ENCODE results near the gene SPEG. TPM values are rescaled to one million over a fixed set of nuclear protein-coding genes. Genes with fewer than 3 reads are reported as not detected.
"Not testable (repeated sequence)": the region's sequence is repeated elsewhere in the genome, so short reads cannot be mapped to it uniquely, and the experiment has no call there.

SPEG gene
- total and polyA plus RNA-seq, 2 of the 8 experiments (the other 6 are each of a cell fraction or from before 2014, with no cell fraction given): 19.9 to 32.0 TPM

DNA sequence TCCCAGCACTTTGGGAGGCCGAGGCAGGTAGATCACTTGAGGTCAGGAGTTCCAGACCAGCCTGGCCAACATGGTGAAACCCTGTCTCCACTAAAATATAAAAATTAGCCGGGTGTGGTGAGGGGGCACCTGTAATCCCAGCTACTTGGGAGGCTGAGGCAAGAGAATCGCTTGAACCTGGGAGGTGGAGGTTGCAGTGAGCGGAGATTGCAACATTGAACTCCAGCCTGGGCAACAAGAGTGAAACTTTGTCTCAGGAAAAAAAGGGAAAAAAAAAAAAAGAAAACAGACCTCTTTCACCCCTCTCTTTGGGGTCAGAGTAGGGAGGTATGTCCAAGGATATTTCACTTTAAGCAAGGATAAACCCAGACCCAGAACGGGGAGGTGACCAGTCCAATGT lies 27.3 kb upstream of the SPEG start:
- H2AK5ac ChIP-seq (ENCODE audit: low read depth, low read length); H2AFZ ChIP-seq (ENCODE audit: low read length); H3K9me3 ChIP-seq (ENCODE audit: insufficient read depth in 2 of 2, low read depth in 1 of 2, low read length in 1 of 2); H3K4me3 ChIP-seq (ENCODE audit: extremely low read depth in 1 of 4, insufficient read depth in 2 of 4, low read depth in 3 of 4, low read length in 4 of 4); H3K23me2 ChIP-seq (ENCODE audit: low read depth, low read length); H3K4me2 ChIP-seq (ENCODE audit: insufficient read depth in 1 of 2, low read depth in 2 of 2, low read length in 2 of 2); H2BK15ac ChIP-seq (ENCODE audit: low read length); H4K8ac ChIP-seq (ENCODE audit: extremely low read depth, insufficient read depth, low read length); H4K20me1 ChIP-seq (replicated peaks in 1 of 2; ENCODE audit: control insufficient read depth in 1 of 2, insufficient read depth in 2 of 2, low read length in 2 of 2); H3K14ac ChIP-seq (ENCODE audit: insufficient read length); DNase-seq (ENCODE audit: low read depth in 1 of 2, low spot score in 2 of 2); H3K36me3 ChIP-seq (ENCODE audit: control insufficient read depth in 2 of 4, insufficient read depth in 4 of 4, low read length in 3 of 4); H3K27me3 ChIP-seq (replicated peaks in 1 of 4; ENCODE audit: control insufficient read depth in 3 of 4, extremely low read depth in 1 of 4, insufficient read depth in 3 of 4, low read length in 3 of 4); H3K79me2 ChIP-seq (ENCODE audit: control insufficient read depth in 1 of 2, insufficient read depth in 2 of 2, low read length in 2 of 2); H3K23ac ChIP-seq (ENCODE audit: insufficient read length); H3K79me1 ChIP-seq (ENCODE audit: low read depth, low read length); H2BK12ac ChIP-seq (ENCODE audit: low read depth, low read length); H4K5ac ChIP-seq (ENCODE audit: insufficient read length, low read depth, low read length); FAIRE-seq; H3K27ac ChIP-seq (ENCODE audit: low read depth, low read length); H3K9ac ChIP-seq (replicated peaks in 1 of 4; ENCODE audit: extremely low read depth in 1 of 4, low read depth in 3 of 4, low read length in 3 of 4); H2BK20ac ChIP-seq (ENCODE audit: low read length); H3K56ac ChIP-seq (replicated peaks; ENCODE audit: insufficient read length, low read depth, low read length); H2BK120ac ChIP-seq (replicated peaks; ENCODE audit: low read depth, low read length); H3K18ac ChIP-seq (ENCODE audit: extremely low read depth, low read length); H4K91ac ChIP-seq (replicated peaks; ENCODE audit: insufficient read length, low read length); H2BK5ac ChIP-seq (ENCODE audit: low read depth, low read length); H3K4ac ChIP-seq (replicated peaks; ENCODE audit: insufficient read length, low read depth, low read length): not testable (repeated sequence)
- peaks cover 0 to 14% (median 6%) of the 10 kb centered on the region in 4 experiments; a peak in 6 of 7 replicates for H3K4me1 ChIP-seq (replicated peaks in 1 of 4; ENCODE audit: control insufficient read depth in 3 of 4, insufficient read depth in 4 of 4, low read length in 3 of 4)
- WGBS, 2 experiments (ENCODE audit: extremely low coverage in 1 of 2, insufficient coverage in 1 of 2, insufficient read length in 1 of 2, insufficient replicate concordance in 2 of 2, low coverage in 1 of 2, low lambda C conversion rate in 2 of 2, missing lambda C conversion rate in 1 of 2): 72% methylated on average over 5 of the region's 5 CpGs; no CpG with 5 or more reads in 1 of the 2 experiments
- ChIA-PET CTCF (ENCODE audit: partially characterized antibody) (interaction anchor here (1.0 to 13.0 kb wide), 8 partner anchors 9 to 119 kb away, joined by 3 to 407 read pairs (median 7); partner anchors contain the start of genes DES and SPEG), POLR2A (ENCODE audit: partially characterized antibody) (interaction anchor here (0.8 to 1.2 kb wide), 3 partner anchors 10 to 39 kb away, joined by 3 to 4 read pairs (median 3); no protein-coding TSS in a partner anchor)
